ENCODE results near the gene CPT1B.

Gene CPT1B

GRCh38 chr22:50569896-50570535, 8.2 kb downstream of the CPT1B start:
- DNase-seq (ENCODE audit: low read depth): no peak

- no peak for DNase-seq (ENCODE audit: low read depth)
Observed at GRCh38 chr22:50569041-50569459, 9.2 kb downstream of the CPT1B start.

- no peak for DNase-seq (ENCODE audit: low read depth)
Observed at GRCh38 chr22:50568626-50569025, 9.6 kb downstream of the CPT1B start.

GRCh38 chr22:50567721-50568252, 10.4 kb downstream of the CPT1B start:
- DNase-seq (ENCODE audit: low read depth): no peak

GRCh38 chr22:50564289-50564688, 13.9 kb downstream of the CPT1B start:
- DNase-seq (ENCODE audit: low read depth): no peak

- DNase-seq (ENCODE audit: low read depth): no peak
Observed at GRCh38 chr22:50563413-50564160, 14.6 kb downstream of the CPT1B start.

- DNase-seq (ENCODE audit: low read depth): peak; percentile 79
Observed at GRCh38 chr22:50562523-50563412, 15.5 kb downstream of the CPT1B start, which contains the start of gene SYCE3. SYCE3 (minus strand) TSS chr22:50562919; CDS start chr22:50556405, 6,514 bp downstream.

GRCh38 chr22:50561401-50562358, 16.5 kb downstream of the CPT1B start:
- no peak for DNase-seq (ENCODE audit: low read depth)

- DNase-seq (ENCODE audit: low read depth): no peak
Observed at GRCh38 chr22:50560034-50560433, 18.2 kb downstream of the CPT1B start.

- DNase-seq (ENCODE audit: low read depth): no peak
Observed at GRCh38 chr22:50556703-50557102, 21.5 kb downstream of the CPT1B start.

GRCh38 chr22:50553310-50553709, 24.9 kb downstream of the CPT1B start:
- DNase-seq (ENCODE audit: low read depth): no peak

- no peak for DNase-seq (ENCODE audit: low read depth)
Observed at GRCh38 chr22:50551160-50551752, 27.0 kb downstream of the CPT1B start.

- DNase-seq (ENCODE audit: low read depth): no peak
Observed at GRCh38 chr22:50550395-50550794, 27.8 kb downstream of the CPT1B start.

- DNase-seq (ENCODE audit: low read depth): no peak
Observed at GRCh38 chr22:50548921-50549790, 29.1 kb downstream of the CPT1B start.

- no peak for DNase-seq (ENCODE audit: low read depth)
Observed at GRCh38 chr22:50548040-50548920, 29.9 kb downstream of the CPT1B start.

GRCh38 chr22:50547263-50547985, 30.8 kb downstream of the CPT1B start:
- DNase-seq (ENCODE audit: low read depth): no peak

GRCh38 chr22:50546326-50547262, 31.6 kb downstream of the CPT1B start:
- DNase-seq (ENCODE audit: low read depth): no peak

Data from fibroblast of gingiva (primary cell).